Medulla oblongata (tissue), 1 donor: ENCODE data around the gene RASGRP4.
"Not testable (repeated sequence)": the region's sequence is repeated elsewhere in the genome, so short reads cannot be mapped to it uniquely, and the experiment has no call there.

Source experiments
- DNase-seq: peaks from one replicate; pipeline ENCODE4 v3.0.0-alpha.2; 2015; ENCODE audit errors: extremely low spot score

The RASGRP4 gene

GRCh38 chr19:38448225-38448624, 22.2 kb upstream of the RASGRP4 start:
- DNase-seq, result no peak

DNA sequence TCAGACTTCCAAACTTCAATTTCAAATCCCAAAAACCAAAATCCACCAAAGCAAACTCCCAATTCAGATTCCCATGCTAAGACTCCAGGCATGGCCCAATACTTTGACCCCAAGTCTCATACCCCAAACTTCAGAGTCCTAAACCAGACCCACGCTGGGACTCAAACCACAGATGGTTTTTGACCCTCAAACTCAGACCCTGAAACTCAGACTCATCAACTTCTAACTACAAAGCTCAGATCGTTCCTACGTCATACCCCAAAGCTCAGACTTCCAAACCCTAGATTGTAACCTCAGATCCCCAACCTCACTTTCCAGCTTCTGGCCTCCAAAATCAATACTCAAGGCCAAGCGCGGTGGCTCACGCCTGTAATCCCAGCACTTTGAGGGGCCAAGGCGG, 19.3 kb upstream of the RASGRP4 start:
- no peak for DNase-seq

- no peak for DNase-seq
Measured at GRCh38 chr19:38444026-38444425, 18.0 kb upstream of the RASGRP4 start.

DNA sequence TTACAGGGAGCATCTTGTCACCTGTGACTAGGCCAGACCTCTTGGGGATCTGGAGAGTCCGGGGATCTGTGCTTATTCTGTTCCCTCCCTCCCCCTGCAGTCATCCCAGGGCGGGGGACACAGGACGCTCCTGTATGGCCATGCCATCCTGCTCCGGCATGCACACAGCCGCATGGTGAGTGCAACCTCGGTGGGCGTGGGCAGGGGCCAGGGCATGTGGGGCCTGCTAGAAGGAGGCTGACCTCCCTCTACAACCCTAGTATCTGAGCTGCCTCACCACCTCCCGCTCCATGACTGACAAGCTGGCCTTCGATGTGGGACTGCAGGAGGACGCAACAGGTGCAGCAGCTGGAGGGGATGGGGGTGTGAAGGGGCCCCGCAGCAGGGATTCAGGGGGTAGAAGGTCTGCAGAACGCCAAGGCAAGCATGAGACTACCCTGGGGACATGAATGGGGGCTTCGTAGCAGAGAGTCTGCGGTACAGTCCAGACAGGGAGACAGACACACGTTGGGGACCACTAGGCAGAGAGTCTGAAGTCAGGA, 17.5 kb upstream of the RASGRP4 start:
- no peak for DNase-seq

- no peak for DNase-seq
Measured at GRCh38 chr19:38442736-38443135, 16.7 kb upstream of the RASGRP4 start.

DNA sequence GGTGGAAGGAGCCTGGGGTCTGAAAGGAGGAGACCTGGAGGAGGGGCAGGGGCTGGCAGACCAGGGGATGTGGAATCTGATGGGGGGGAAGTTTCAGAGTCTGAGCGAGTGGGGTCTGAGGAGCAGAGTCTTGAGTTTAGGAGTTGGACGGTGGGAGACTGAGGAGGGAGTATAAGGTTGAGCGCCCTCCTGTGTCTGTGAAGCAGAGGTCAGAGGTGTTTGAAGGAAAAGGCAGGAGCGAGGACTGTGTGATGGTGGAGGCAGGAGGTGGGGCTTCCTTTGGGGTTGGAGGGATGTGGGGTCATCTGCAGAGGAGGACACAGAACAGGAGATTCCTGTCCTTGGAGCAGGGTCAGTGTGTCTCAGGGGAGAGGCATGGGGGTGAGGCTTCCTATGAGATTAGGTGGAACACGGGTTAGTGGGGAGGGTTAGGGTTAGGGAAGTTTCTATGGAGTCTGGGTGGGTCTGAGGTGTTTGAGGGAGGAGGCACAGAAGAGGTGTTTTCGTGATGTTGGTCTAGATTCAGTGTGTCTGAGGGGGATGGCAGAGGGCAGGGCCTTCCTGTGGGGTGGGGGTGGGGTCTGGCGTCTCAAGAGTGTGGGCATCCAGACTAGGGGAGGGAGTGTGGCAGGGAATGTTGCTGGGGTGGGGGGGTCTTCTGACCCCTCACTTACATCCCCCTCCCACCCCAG, 15.8 kb upstream of the RASGRP4 start:
- no peak for DNase-seq

- DNase-seq, result no peak
Measured at GRCh38 chr19:38440592-38440991, 14.6 kb upstream of the RASGRP4 start.

- no peak for DNase-seq
Measured at GRCh38 chr19:38437917-38438316, 11.9 kb upstream of the RASGRP4 start.

DNA sequence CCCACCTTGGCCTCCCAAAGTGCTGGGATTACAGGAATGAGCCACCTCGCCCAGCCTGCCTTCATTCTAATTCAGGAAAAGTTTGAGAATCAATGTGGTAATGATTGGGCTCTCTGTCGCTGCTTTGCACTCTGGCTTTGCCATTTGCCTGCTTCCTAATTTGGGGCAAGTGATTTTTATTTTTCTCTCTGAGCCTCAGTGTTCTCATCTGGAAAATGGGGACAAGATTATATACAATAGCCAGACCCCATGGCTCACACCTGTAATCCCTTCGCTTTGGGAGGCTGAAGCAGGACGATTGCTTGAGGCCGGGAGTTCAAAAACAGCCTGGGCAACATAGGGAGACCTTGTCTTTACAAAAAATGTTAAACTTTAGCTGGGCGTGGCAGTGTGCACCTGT, 11.3 kb upstream of the RASGRP4 start:
- DNase-seq, result no peak

- DNase-seq, result peak; percentile 79
Measured at GRCh38 chr19:38434549-38435051, 8.6 kb upstream of the RASGRP4 start.

- DNase-seq, result peak; percentile 64
Measured at GRCh38 chr19:38433268-38433733, 7.3 kb upstream of the RASGRP4 start, which contains the start of gene RYR1. RYR1 (plus strand) TSS chr19:38433691; CDS start chr19:38433830, 139 bp downstream.

DNA sequence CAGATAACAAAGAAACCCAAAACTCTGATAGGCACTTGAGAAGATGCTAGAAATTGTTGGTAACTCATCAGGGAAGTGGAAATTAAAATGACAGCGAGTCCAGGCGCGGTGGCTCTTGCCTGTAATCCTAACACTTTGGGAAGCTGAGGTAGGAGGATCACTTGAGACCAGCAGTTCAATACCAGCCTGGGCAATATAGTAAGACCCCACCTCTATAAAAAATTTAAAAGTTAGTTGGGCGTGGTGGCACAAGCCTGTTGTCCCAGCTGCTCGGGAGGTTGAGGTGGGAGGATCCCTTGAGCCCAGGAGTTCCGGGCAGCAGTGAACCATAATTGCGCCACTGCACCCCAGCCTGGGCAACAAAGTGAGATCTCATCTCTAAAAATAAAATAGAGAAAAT, 4.9 kb upstream of the RASGRP4 start:
- no peak for DNase-seq

DNA sequence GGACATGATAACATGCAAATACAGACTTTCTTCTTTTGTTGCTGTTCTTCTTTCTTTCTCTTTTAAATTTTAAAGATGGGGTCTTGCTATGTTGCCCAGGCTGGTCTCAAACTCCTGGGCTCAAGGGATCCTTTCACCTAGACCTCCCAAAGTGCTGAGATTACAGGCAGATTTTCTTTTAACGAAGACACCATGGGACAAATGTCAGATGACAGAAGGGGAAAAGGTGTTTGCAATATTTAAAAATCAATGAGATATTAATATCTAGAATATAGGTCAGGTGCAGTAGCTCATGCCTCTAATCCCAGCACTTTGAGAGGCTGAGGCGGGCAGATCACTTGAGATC, 3.8 kb upstream of the RASGRP4 start:
- no peak for DNase-seq

- DNase-seq, result no peak
Measured at GRCh38 chr19:38429055-38429810, 3.2 kb upstream of the RASGRP4 start.

- not testable (repeated sequence) for DNase-seq
Measured at GRCh38 chr19:38427035-38427677, 1.1 kb upstream of the RASGRP4 start.

GRCh38 chr19:38425222-38425809, 703 bp downstream of the RASGRP4 start:
- DNase-seq, result no peak

DNA sequence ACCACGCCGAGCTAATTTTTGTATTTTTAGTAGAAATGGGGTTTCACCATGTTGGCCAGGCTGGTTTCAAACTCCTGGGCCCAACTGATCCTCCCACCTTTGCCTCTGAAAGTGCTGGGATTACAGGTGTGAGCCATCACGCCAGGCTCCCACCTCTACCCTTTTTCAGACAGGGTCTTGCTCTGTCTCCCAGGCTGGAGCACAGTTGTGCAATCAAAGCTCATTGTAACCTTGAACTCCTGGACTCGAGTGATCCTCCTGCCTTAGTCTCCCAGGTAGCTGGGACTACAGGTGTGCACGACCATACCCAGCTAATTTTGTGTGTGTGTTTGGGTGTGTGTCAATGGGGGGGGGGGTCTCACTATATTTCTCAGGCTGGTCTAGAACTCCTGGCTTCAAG, 1.7 kb downstream of the RASGRP4 start:
- no peak for DNase-seq

DNA sequence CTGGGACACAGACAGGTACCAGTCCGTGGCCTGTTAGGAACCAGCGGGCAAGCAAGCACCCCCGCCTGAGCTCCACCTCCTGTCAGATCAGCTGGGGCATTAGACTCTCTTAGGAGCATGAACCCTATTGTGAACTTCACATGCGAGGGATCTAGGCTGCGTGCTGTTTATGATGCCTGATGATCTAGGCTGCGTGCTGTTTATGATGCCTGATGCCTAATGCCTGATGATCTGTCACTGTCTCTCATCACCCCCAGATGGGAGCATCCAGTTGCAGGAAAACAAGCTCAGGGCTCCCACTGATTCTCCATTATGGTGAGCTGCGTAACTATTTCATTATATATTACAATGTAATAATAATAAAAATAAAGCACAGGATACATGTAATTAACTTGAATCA, 3.6 kb downstream of the RASGRP4 start:
- no peak for DNase-seq

- DNase-seq, result no peak
Measured at GRCh38 chr19:38421856-38422255, 4.2 kb downstream of the RASGRP4 start.

DNA sequence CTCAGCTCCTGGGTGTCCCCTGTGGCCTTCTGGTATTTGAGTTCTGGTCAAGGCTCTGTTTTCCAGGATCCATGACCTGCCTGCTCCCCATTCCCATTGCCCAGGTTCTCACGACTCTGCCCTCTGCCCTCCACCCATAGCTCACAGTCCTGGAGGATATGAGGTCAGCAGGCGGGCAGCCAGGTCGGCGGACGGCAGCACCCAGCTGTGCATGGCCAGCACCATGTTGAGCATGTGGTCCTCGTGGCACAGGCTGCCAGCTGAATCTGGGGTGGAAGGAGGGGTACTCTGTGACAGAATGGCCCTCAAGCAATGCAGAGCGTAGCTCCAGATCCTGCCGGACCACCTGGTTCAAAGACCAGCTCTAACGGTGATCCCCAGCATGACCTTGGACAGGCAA, 5.1 kb downstream of the RASGRP4 start:
- no peak for DNase-seq

GRCh38 chr19:38417544-38418506, 8.2 kb downstream of the RASGRP4 start:
- DNase-seq, result peak; percentile 33
